Activated naive CD8-positive, alpha-beta T cell treated with anti-CD3 and anti-CD28 coated beads for 36 hours (primary cell): ENCODE data around the gene CAPN11. TPM values are rescaled to one million over a fixed set of nuclear protein-coding genes. Genes with fewer than 3 reads are reported as not detected.
"Not testable (repeated sequence)": the region's sequence is repeated elsewhere in the genome, so short reads cannot be mapped to it uniquely, and the experiment has no call there.

Experiments used
- DNase-seq: peaks from one replicate; pipeline ENCODE4 v3.0.0; 2021
- H3K27ac Mint-ChIP-seq: one replicate; pipeline ENCODE4 v1.8.0; 2022; ENCODE audit warnings: mild to moderate bottlenecking, moderate library complexity, mixed read lengths
- H3K27me3 Mint-ChIP-seq: one replicate; pipeline ENCODE4 v1.8.0; 2022; ENCODE audit warnings: mild to moderate bottlenecking, mixed read lengths
- H3K36me3 Mint-ChIP-seq: one replicate; pipeline ENCODE4 v1.8.0; 2021; ENCODE audit warnings: mild to moderate bottlenecking, mixed read lengths
- H3K4me1 Mint-ChIP-seq: one replicate; pipeline ENCODE4 v1.8.0; 2021; ENCODE audit warnings: mixed read lengths
- H3K4me3 Mint-ChIP-seq: one replicate; pipeline ENCODE4 v1.8.0; 2022; ENCODE audit warnings: mild to moderate bottlenecking, moderate library complexity, mixed read lengths
- H3K9me3 Mint-ChIP-seq: one replicate; pipeline ENCODE4 v1.8.0; 2022; ENCODE audit warnings: mixed read lengths
- total RNA-seq, 2 experiments: library from RNA; stranded (reverse); gene quantifications; one replicate each; pipeline ENCODE4 v1.2.3, GENCODE V29; 2021

Gene CAPN11
- total RNA-seq, 2 experiments from 2014 or later, result 0.12 to 0.25 TPM

GRCh38 chr6:44142835-44143234 lies 15.8 kb upstream of the CAPN11 start:
- no peaks in the 10 kb centered on the region for H3K4me1 Mint-ChIP-seq
- no peaks in the 10 kb centered on the region for H3K27me3 Mint-ChIP-seq
- DNase-seq, result no peak
- no peak overlapping the region for H3K27ac Mint-ChIP-seq
- no peaks in the 10 kb centered on the region for H3K9me3 Mint-ChIP-seq
- H3K4me3 Mint-ChIP-seq, result no peak overlapping the region
- H3K36me3 Mint-ChIP-seq, result peaks cover 2% of the 10 kb centered on the region

- no peaks in the 10 kb centered on the region for H3K4me1 Mint-ChIP-seq
- H3K36me3 Mint-ChIP-seq, result peaks cover 2% of the 10 kb centered on the region
- H3K27ac Mint-ChIP-seq, result no peak overlapping the region
- H3K4me3 Mint-ChIP-seq, result no peak overlapping the region
- H3K9me3 Mint-ChIP-seq, result no peaks in the 10 kb centered on the region
- DNase-seq, result no peak
- H3K27me3 Mint-ChIP-seq, result no peaks in the 10 kb centered on the region
Observed at GRCh38 chr6:44143731-44144130, 14.9 kb upstream of the CAPN11 start.

GRCh38 chr6:44144536-44144935 lies 14.1 kb upstream of the CAPN11 start:
- not testable (repeated sequence) for H3K4me3 Mint-ChIP-seq, H3K36me3 Mint-ChIP-seq, DNase-seq, H3K27ac Mint-ChIP-seq, H3K4me1 Mint-ChIP-seq, H3K9me3 Mint-ChIP-seq, H3K27me3 Mint-ChIP-seq

GRCh38 chr6:44145839-44146238 lies 12.8 kb upstream of the CAPN11 start:
- no peak for DNase-seq
- Mint-ChIP-seq H3K27me3 (no peaks in the 10 kb centered on the region), H3K36me3 (peaks cover 2% of the 10 kb centered on the region), H3K4me1 (no peaks in the 10 kb centered on the region), H3K27ac (no peak overlapping the region), H3K4me3 (no peak overlapping the region), H3K9me3 (no peaks in the 10 kb centered on the region)

GRCh38 chr6:44146685-44147084 lies 11.9 kb upstream of the CAPN11 start:
- no peaks in the 10 kb centered on the region for H3K27me3 Mint-ChIP-seq
- no peak overlapping the region for H3K4me3 Mint-ChIP-seq
- no peak overlapping the region for H3K27ac Mint-ChIP-seq
- H3K36me3 Mint-ChIP-seq, result no peaks in the 10 kb centered on the region
- H3K9me3 Mint-ChIP-seq, result no peaks in the 10 kb centered on the region
- peaks cover 8% of the 10 kb centered on the region for H3K4me1 Mint-ChIP-seq
- no peak for DNase-seq

GRCh38 chr6:44147256-44147655 lies 11.4 kb upstream of the CAPN11 start:
- DNase-seq, result no peak
- no peak overlapping the region for H3K27ac Mint-ChIP-seq
- H3K4me3 Mint-ChIP-seq, result no peak overlapping the region
- H3K9me3 Mint-ChIP-seq, result no peaks in the 10 kb centered on the region
- no peaks in the 10 kb centered on the region for H3K36me3 Mint-ChIP-seq
- H3K27me3 Mint-ChIP-seq, result no peaks in the 10 kb centered on the region
- H3K4me1 Mint-ChIP-seq, result peaks cover 8% of the 10 kb centered on the region

GRCh38 chr6:44148306-44148705 lies 10.3 kb upstream of the CAPN11 start:
- Mint-ChIP-seq H3K27me3 (no peaks in the 10 kb centered on the region), H3K4me1 (peaks cover 8% of the 10 kb centered on the region), H3K4me3 (no peak overlapping the region), H3K9me3 (no peaks in the 10 kb centered on the region), H3K36me3 (no peaks in the 10 kb centered on the region), H3K27ac (no peak overlapping the region)
- DNase-seq, result no peak

- Mint-ChIP-seq H3K27me3 (no peaks in the 10 kb centered on the region), H3K27ac (no peak overlapping the region), H3K9me3 (no peaks in the 10 kb centered on the region), H3K4me3 (no peak overlapping the region), H3K4me1 (peaks cover 9% of the 10 kb centered on the region), H3K36me3 (no peaks in the 10 kb centered on the region)
- no peak for DNase-seq
Observed at GRCh38 chr6:44149369-44150012, 9.1 kb upstream of the CAPN11 start.

- Mint-ChIP-seq H3K27ac (no peak overlapping the region), H3K36me3 (no peaks in the 10 kb centered on the region), H3K4me1 (peaks cover 10% of the 10 kb centered on the region), H3K9me3 (no peaks in the 10 kb centered on the region), H3K4me3 (no peak overlapping the region), H3K27me3 (no peaks in the 10 kb centered on the region)
- DNase-seq, result no peak
Observed at GRCh38 chr6:44150317-44150917, 8.2 kb upstream of the CAPN11 start.

GRCh38 chr6:44151348-44152108 lies 7.1 kb upstream of the CAPN11 start:
- no peak overlapping the region for H3K4me3 Mint-ChIP-seq
- H3K27me3 Mint-ChIP-seq, result no peaks in the 10 kb centered on the region
- peaks cover 10% of the 10 kb centered on the region for H3K4me1 Mint-ChIP-seq
- no peak overlapping the region for H3K27ac Mint-ChIP-seq
- peak; percentile 83 for DNase-seq
- no peaks in the 10 kb centered on the region for H3K9me3 Mint-ChIP-seq
- H3K36me3 Mint-ChIP-seq, result no peaks in the 10 kb centered on the region

- Mint-ChIP-seq H3K27ac (no peak overlapping the region), H3K4me1 (peaks cover 10% of the 10 kb centered on the region), H3K4me3 (no peak overlapping the region), H3K9me3 (no peaks in the 10 kb centered on the region), H3K36me3 (no peaks in the 10 kb centered on the region), H3K27me3 (no peaks in the 10 kb centered on the region)
- no peak for DNase-seq
Observed at GRCh38 chr6:44152109-44152461, 6.5 kb upstream of the CAPN11 start.

GRCh38 chr6:44152533-44152932 lies 6.1 kb upstream of the CAPN11 start:
- H3K27me3 Mint-ChIP-seq, result no peaks in the 10 kb centered on the region
- no peak overlapping the region for H3K27ac Mint-ChIP-seq
- no peak for DNase-seq

GRCh38 chr6:44154067-44154466 lies 4.6 kb upstream of the CAPN11 start:
- no peak overlapping the region for H3K4me3 Mint-ChIP-seq
- H3K9me3 Mint-ChIP-seq, result no peaks in the 10 kb centered on the region
- peaks cover 3% of the 10 kb centered on the region for H3K27me3 Mint-ChIP-seq
- no peak for DNase-seq
- no peak overlapping the region for H3K27ac Mint-ChIP-seq
- no peaks in the 10 kb centered on the region for H3K36me3 Mint-ChIP-seq
- H3K4me1 Mint-ChIP-seq, result peaks cover 10% of the 10 kb centered on the region

More at GRCh38 chr6:44152533-44152932, 6.1 kb upstream of the CAPN11 start:
- no peak overlapping the region for H3K4me3 Mint-ChIP-seq
- no peaks in the 10 kb centered on the region for H3K9me3 Mint-ChIP-seq
- no peaks in the 10 kb centered on the region for H3K36me3 Mint-ChIP-seq
- peaks cover 10% of the 10 kb centered on the region for H3K4me1 Mint-ChIP-seq

- Mint-ChIP-seq H3K27ac (no peak overlapping the region), H3K27me3 (peaks cover 3% of the 10 kb centered on the region), H3K36me3 (no peaks in the 10 kb centered on the region), H3K9me3 (no peaks in the 10 kb centered on the region), H3K4me3 (no peak overlapping the region), H3K4me1 (peaks cover 11% of the 10 kb centered on the region)
- DNase-seq, result no peak
Observed at GRCh38 chr6:44156494-44157151, 2.0 kb upstream of the CAPN11 start.

- H3K4me3 Mint-ChIP-seq, result no peak overlapping the region
- peaks cover 3% of the 10 kb centered on the region for H3K27me3 Mint-ChIP-seq
- H3K27ac Mint-ChIP-seq, result no peak overlapping the region
- H3K36me3 Mint-ChIP-seq, result no peaks in the 10 kb centered on the region
- H3K9me3 Mint-ChIP-seq, result no peaks in the 10 kb centered on the region
- peaks cover 10% of the 10 kb centered on the region for H3K4me1 Mint-ChIP-seq
- no peak for DNase-seq
Observed at GRCh38 chr6:44157152-44157521, 1.5 kb upstream of the CAPN11 start.
